Choroid plexus epithelial cell (primary cell): Measurements from ENCODE around the gene FOXP4.
A peak's percentile ranks its signal among the peaks of the same experiment; 100 is the strongest.

ENCODE experiments used
- DNase-seq: peaks from one replicate; pipeline ENCODE4 v3.0.0-alpha.2; 2010; ENCODE audit warnings: low read depth
- H3K4me3 ChIP-seq: 2 replicates; pipeline ENCODE4 v1.5.1; 2011; ENCODE audit warnings: low read depth, mild to moderate bottlenecking, control low read depth, low read length, moderate library complexity
- CTCF ChIP-seq: conservative IDR thresholded peaks from 2 replicates; pipeline ENCODE4 v1.5.1; 2011; ENCODE audit warnings: low read depth, mild to moderate bottlenecking, control low read depth, inconsistent platforms, low read length, moderate library complexity

Gene FOXP4

GRCh38 chr6:41559655-41560427 is 13.7 kb downstream of the FOXP4 start:
- no peak overlapping the region for H3K4me3 ChIP-seq
- no peak for DNase-seq
- TF ChIP-seq CTCF, result no peak

- DNase-seq, result no peak
- H3K4me3 ChIP-seq, result peak overlapping the region; percentile 46
- no peak for TF ChIP-seq CTCF
These were observed 14.4 kb downstream of the FOXP4 start for GRCh38 chr6:41560431-41561192.

GRCh38 chr6:41561416-41561815 is 15.2 kb downstream of the FOXP4 start:
- no peak for DNase-seq
- TF ChIP-seq CTCF, result no peak
- H3K4me3 ChIP-seq, result no peak overlapping the region

GRCh38 chr6:41561931-41562911 is 16.0 kb downstream of the FOXP4 start:
- no peak for DNase-seq
- H3K4me3 ChIP-seq, result no peak overlapping the region
- no peak for TF ChIP-seq CTCF

- no peak overlapping the region for H3K4me3 ChIP-seq
- DNase-seq, result no peak
- no peak for TF ChIP-seq CTCF
These were observed 17.0 kb downstream of the FOXP4 start for GRCh38 chr6:41563060-41563776.

GRCh38 chr6:41564448-41565142 is 18.4 kb downstream of the FOXP4 start:
- no peak for TF ChIP-seq CTCF
- no peak overlapping the region for H3K4me3 ChIP-seq
- no peak for DNase-seq
